K562 (cell line): ENCODE measurements around the gene SPCS3.

Experiments used
- CREB1 ChIP-seq, 2 experiments: sonication (generic) in 1 of 2; formaldehyde crosslinking in 1 of 2; IDR thresholded peaks; 2 replicates each; pipeline versions ENCODE4 v1.6.1 to v1.8.0; 2012 to 2022; ENCODE audit warnings: inconsistent platforms in 1 of 2, mild to moderate bottlenecking in 1 of 2, missing genetic modification reagents in 1 of 2, moderate library complexity in 1 of 2
- ETV6 ChIP-seq, 3 experiments: fragments of 150-350 bp in 1 of 3; sonication (generic) in 1 of 3; formaldehyde crosslinking in 1 of 3; IDR thresholded peaks; 2 replicates each; pipeline versions ENCODE4 v1.6.1 to v1.8.0; 2014 to 2022; ENCODE audit warnings: borderline replicate concordance in 2 of 3, low read depth in 2 of 3, antibody characterized with exemption in 1 of 3, low read length in 1 of 3, mild to moderate bottlenecking in 1 of 3, missing genetic modification reagents in 1 of 3
- HDAC2 ChIP-seq: fragments of 450-650 bp; IDR thresholded peaks from 2 replicates; pipeline ENCODE4 v1.6.1; 2016; ENCODE audit warnings: mild to moderate bottlenecking
- NR2F6 ChIP-seq: fragments of 450-650 bp; formaldehyde crosslinking; IDR thresholded peaks from 2 replicates; pipeline ENCODE4 v1.4.0; 2020; ENCODE audit warnings: mild to moderate bottlenecking
- TRIM28 ChIP-seq: fragments of 450-650 bp; IDR thresholded peaks from 2 replicates; pipeline ENCODE4 v1.6.1; 2017
- ZNF197 ChIP-seq: fragments of 200-800 bp; sonication (Bioruptor generic); IDR thresholded peaks from 2 replicates; pipeline ENCODE4 v1.6.1; 2016; ENCODE audit warnings: low read depth, missing genetic modification characterization, missing compliant biosample characterization
- TF ChIP-seq, protein P1 (sequence below), 3 experiments: IDR thresholded peaks in 2 of 3; conservative IDR thresholded peaks in 1 of 3; 2 replicates each; pipeline ENCODE4 v1.5.1; 2011 to 2012; ENCODE audit warnings: low read length in 3 of 3, mild to moderate bottlenecking in 3 of 3, control low read depth in 2 of 3, improper control_type of control experiment in 1 of 3, inconsistent platforms in 1 of 3, low read depth in 1 of 3, mixed read lengths in 1 of 3, moderate library complexity in 1 of 3; ENCODE audit not compliant: insufficient read depth in 2 of 3
- TF ChIP-seq, protein P2 (sequence below): fragments of 450-650 bp; formaldehyde crosslinking; IDR thresholded peaks from 2 replicates; pipeline ENCODE4 v1.4.0; 2020; ENCODE audit warnings: mild to moderate bottlenecking, mixed read lengths

DNA sequence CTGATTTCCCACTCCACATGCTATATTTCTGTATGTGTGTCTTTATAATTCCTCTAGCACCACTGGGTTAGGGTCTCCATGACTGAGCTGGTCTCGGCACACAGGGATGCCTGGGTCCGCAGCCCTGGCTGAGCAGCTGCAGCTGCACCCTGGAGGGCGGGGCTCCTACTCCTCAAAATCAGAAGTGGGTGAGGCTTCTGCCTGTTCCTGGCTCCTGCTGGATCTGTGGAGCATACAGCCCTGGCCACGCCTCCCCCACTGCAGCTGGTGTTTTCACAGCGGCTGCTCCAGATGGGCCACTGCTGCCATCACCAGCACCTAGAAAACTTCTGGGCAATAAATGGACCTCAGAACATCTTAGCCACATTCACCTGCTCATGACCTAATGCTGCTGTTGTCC, 30.9 kb downstream of the SPCS3 start:
- TF ChIP-seq, protein P1, sequence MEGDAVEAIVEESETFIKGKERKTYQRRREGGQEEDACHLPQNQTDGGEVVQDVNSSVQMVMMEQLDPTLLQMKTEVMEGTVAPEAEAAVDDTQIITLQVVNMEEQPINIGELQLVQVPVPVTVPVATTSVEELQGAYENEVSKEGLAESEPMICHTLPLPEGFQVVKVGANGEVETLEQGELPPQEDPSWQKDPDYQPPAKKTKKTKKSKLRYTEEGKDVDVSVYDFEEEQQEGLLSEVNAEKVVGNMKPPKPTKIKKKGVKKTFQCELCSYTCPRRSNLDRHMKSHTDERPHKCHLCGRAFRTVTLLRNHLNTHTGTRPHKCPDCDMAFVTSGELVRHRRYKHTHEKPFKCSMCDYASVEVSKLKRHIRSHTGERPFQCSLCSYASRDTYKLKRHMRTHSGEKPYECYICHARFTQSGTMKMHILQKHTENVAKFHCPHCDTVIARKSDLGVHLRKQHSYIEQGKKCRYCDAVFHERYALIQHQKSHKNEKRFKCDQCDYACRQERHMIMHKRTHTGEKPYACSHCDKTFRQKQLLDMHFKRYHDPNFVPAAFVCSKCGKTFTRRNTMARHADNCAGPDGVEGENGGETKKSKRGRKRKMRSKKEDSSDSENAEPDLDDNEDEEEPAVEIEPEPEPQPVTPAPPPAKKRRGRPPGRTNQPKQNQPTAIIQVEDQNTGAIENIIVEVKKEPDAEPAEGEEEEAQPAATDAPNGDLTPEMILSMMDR (IDR thresholded peaks at IDR 0.05 in 2 of 3, conservative IDR thresholded peaks at IDR 0.05 in 1 of 3; ENCODE audit: insufficient read depth in 2 of 3, low read depth in 1 of 3, low read length in 3 of 3) = no peak
- TF ChIP-seq, protein P2, sequence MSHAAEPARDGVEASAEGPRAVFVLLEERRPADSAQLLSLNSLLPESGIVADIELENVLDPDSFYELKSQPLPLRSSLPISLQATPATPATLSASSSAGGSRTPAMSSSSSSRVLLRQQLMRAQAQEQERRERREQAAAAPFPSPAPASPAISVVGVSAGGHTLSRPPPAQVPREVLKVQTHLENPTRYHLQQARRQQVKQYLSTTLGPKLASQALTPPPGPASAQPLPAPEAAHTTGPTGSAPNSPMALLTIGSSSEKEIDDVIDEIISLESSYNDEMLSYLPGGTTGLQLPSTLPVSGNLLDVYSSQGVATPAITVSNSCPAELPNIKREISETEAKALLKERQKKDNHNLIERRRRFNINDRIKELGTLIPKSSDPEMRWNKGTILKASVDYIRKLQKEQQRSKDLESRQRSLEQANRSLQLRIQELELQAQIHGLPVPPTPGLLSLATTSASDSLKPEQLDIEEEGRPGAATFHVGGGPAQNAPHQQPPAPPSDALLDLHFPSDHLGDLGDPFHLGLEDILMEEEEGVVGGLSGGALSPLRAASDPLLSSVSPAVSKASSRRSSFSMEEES = no peak
- TF ChIP-seq ETV6 (IDR thresholded peaks at IDR 0.05; ENCODE audit: borderline replicate concordance in 1 of 2, low read depth in 2 of 2, low read length in 1 of 2) (no peak), ETV6 (CRISPR knock-in tag; IDR thresholded peaks at IDR 0.05; ENCODE audit: borderline replicate concordance) (no peak), ZNF197 (CRISPR knock-in tag) (no peak), HDAC2 (no peak), CREB1 (IDR thresholded peaks at IDR 0.05) (no peak), CREB1 (CRISPR knock-in tag; IDR thresholded peaks at IDR 0.05) (no peak), TRIM28 (no peak), NR2F6 (CRISPR knock-in tag) (no peak)
